Activated T-helper 9 cell treated with anti-CD3 and anti-CD28 coated beads, Interleukin-2, amount 50 U/mL, for 16 hours (primary cell): Measurements from ENCODE around the gene TMEM51.
"Not testable (repeated sequence)": the region's sequence is repeated elsewhere in the genome, so short reads cannot be mapped to it uniquely, and the experiment has no call there.

Experiments
- DNase-seq: peaks from one replicate; pipeline ENCODE4 v3.0.0-alpha.2; 2020; ENCODE audit warnings: low read depth

The TMEM51 gene

GRCh38 chr1:15128077-15128476 is 25.5 kb upstream of the TMEM51 start:
- DNase-seq, result no peak

- peak; percentile 41 for DNase-seq
These were observed 24.8 kb upstream of the TMEM51 start for GRCh38 chr1:15128520-15129313.

GRCh38 chr1:15129944-15130343 is 23.6 kb upstream of the TMEM51 start:
- no peak for DNase-seq

GRCh38 chr1:15130607-15131006 is 22.9 kb upstream of the TMEM51 start:
- DNase-seq, result no peak

GRCh38 chr1:15132965-15133364 is 20.6 kb upstream of the TMEM51 start:
- DNase-seq, result no peak

- DNase-seq, result no peak
These were observed 19.3 kb upstream of the TMEM51 start for GRCh38 chr1:15134285-15134684.

GRCh38 chr1:15135604-15136003 is 17.9 kb upstream of the TMEM51 start:
- DNase-seq, result not testable (repeated sequence)

- no peak for DNase-seq
These were observed 15.7 kb upstream of the TMEM51 start for GRCh38 chr1:15137809-15138208.

- DNase-seq, result no peak
These were observed 13.7 kb upstream of the TMEM51 start for GRCh38 chr1:15139654-15140350.

GRCh38 chr1:15141935-15142539 is 11.5 kb upstream of the TMEM51 start:
- no peak for DNase-seq

- no peak for DNase-seq
These were observed 8.2 kb upstream of the TMEM51 start for GRCh38 chr1:15145327-15145726.

- no peak for DNase-seq
These were observed 7.3 kb upstream of the TMEM51 start for GRCh38 chr1:15146142-15146680.

GRCh38 chr1:15146971-15147376 is 6.6 kb upstream of the TMEM51 start:
- DNase-seq, result no peak

GRCh38 chr1:15148004-15148403 is 5.5 kb upstream of the TMEM51 start:
- no peak for DNase-seq

GRCh38 chr1:15148475-15148874 is 5.1 kb upstream of the TMEM51 start:
- no peak for DNase-seq

GRCh38 chr1:15148941-15149340 is 4.6 kb upstream of the TMEM51 start:
- no peak for DNase-seq

GRCh38 chr1:15150376-15150775 is 3.2 kb upstream of the TMEM51 start:
- DNase-seq, result no peak

- no peak for DNase-seq
These were observed 2.2 kb upstream of the TMEM51 start for GRCh38 chr1:15151377-15151806.

GRCh38 chr1:15151871-15152270 is 1.7 kb upstream of the TMEM51 start:
- no peak for DNase-seq

GRCh38 chr1:15152318-15153183 is 996 bp upstream of the TMEM51 start:
- DNase-seq, result no peak

- no peak for DNase-seq
These were observed 414 bp downstream of the TMEM51 start for GRCh38 chr1:15153842-15154479.
